MM.1S (cell line): ENCODE measurements around the gene SERPINA6.

Experiments
- DNase-seq: peaks from one replicate; pipeline ENCODE4 v3.0.0-alpha.2; 2015
- H2AFZ ChIP-seq: fragments of 300-600 bp; sonication (generic); 2 replicates; pipeline ENCODE4 v1.6.0; 2016; ENCODE audit warnings: antibody characterized with exemption, low read length
- H3F3A ChIP-seq: fragments of 300-600 bp; sonication (generic); 2 replicates; pipeline ENCODE4 v1.6.1; 2016; ENCODE audit warnings: mild to moderate bottlenecking, antibody characterized with exemption, low read length, moderate library complexity, mixed read lengths; ENCODE audit not compliant: insufficient read depth
- H3K27ac ChIP-seq: fragments of 300-600 bp; sonication (generic); 2 replicates; pipeline ENCODE4 v1.5.1; 2016; ENCODE audit warnings: mild to moderate bottlenecking, low read length
- H3K27me3 ChIP-seq: fragments of 300-600 bp; sonication (generic); replicated peaks from 2 replicates; pipeline ENCODE4 v1.6.0; 2016; ENCODE audit warnings: low read length; ENCODE audit not compliant: insufficient read depth
- H3K36me3 ChIP-seq: fragments of 300-600 bp; sonication (generic); replicated peaks from 2 replicates; pipeline ENCODE4 v1.6.1; 2016; ENCODE audit warnings: mild to moderate bottlenecking, low read length, mixed read lengths; ENCODE audit not compliant: insufficient read depth
- H3K4me1 ChIP-seq: fragments of 300-600 bp; sonication (generic); 2 replicates; pipeline ENCODE4 v1.6.1; 2016; ENCODE audit warnings: low read length, mixed read lengths
- H3K4me2 ChIP-seq: fragments of 300-600 bp; sonication (generic); 2 replicates; pipeline ENCODE4 v1.6.0; 2016; ENCODE audit warnings: low read depth, low read length
- H3K4me3 ChIP-seq: fragments of 300-600 bp; sonication (generic); 2 replicates; pipeline ENCODE4 v1.5.1; 2016; ENCODE audit warnings: low read length, mixed read lengths
- H3K79me2 ChIP-seq: fragments of 300-600 bp; sonication (generic); 2 replicates; pipeline ENCODE4 v1.6.1; 2016; ENCODE audit warnings: mixed run types, low read length, mixed read lengths
- H3K9ac ChIP-seq: fragments of 300-600 bp; sonication (generic); 2 replicates; pipeline ENCODE4 v1.6.1; 2016; ENCODE audit warnings: low read length, mixed read lengths
- H3K9me2 ChIP-seq: fragments of 300-600 bp; sonication (generic); replicated peaks from 2 replicates; pipeline ENCODE4 v1.6.1; 2016; ENCODE audit warnings: mild to moderate bottlenecking, low read length, mixed read lengths; ENCODE audit not compliant: insufficient read depth
- H3K9me3 ChIP-seq: fragments of 300-600 bp; sonication (generic); replicated peaks from 2 replicates; pipeline ENCODE4 v1.6.1; 2016; ENCODE audit warnings: mild to moderate bottlenecking, low read length, mixed read lengths; ENCODE audit not compliant: insufficient read depth
- H4K20me1 ChIP-seq: fragments of 300-600 bp; sonication (generic); 2 replicates; pipeline ENCODE4 v1.6.1; 2016; ENCODE audit warnings: mild to moderate bottlenecking, low read length, moderate library complexity, mixed read lengths; ENCODE audit not compliant: insufficient read depth
- EZH2 ChIP-seq: fragments of 300-600 bp; sonication (generic); optimal IDR thresholded peaks from 2 replicates; pipeline ENCODE3; 2017; ENCODE audit warnings: low read depth, mild to moderate bottlenecking, antibody characterized with exemption, low read length, mixed read lengths
- EZH2phosphoT487 ChIP-seq: fragments of 300-600 bp; sonication (generic); IDR thresholded peaks from 2 replicates; pipeline ENCODE4 v1.6.1; 2018; ENCODE audit warnings: antibody characterized with exemption, low read length
- TF ChIP-seq, protein P1 (sequence below): fragments of 300-600 bp; sonication (generic); IDR thresholded peaks from 2 replicates; pipeline ENCODE4 v1.5.1; 2016; ENCODE audit warnings: antibody characterized with exemption, low read length, mixed read lengths

SERPINA6 gene

DNA sequence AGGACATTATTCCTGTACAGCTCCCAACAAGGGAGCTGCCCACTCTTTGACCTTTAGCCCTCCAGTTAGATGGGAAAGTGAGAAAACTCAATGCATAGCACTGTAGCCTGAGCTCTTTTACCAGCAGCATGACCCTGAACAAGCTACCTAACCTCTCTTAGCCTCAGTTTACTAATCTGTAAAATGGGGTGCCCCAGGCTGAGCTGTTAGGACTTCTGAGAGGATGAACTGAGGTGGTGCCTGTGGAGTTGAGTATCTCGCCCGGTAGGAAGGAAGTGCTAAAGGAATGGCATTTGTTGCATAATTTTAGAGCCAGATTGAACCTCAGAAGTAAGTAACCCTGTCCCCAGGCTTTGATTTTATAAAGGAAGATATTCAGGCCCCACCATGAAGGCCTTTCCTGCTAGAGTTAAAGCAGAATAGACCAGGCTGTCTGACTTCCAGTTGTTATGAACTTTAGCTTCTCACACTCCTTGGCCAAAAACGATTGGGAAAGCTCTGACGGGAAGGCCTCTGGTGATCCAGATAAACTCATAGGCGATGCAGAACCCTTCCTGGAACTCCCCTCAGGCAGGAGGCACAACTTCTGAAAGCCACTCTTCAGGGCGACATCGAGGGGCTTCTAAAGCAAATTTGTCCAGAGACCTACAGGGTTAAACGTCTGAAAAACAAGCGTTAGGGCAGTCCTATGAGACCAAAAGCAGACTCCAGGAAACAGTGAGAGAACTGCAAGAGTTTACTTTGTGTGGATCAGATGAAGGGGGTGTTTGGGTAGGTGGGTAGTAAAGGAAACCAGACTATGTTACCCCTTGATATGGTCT lies 27.6 kb downstream of the SERPINA6 start:
- Histone ChIP-seq H3K27me3 (no peaks in the 10 kb centered on the region), H4K20me1 (no peaks in the 10 kb centered on the region), H2AFZ (no peak overlapping the region), H3K9me2 (no peaks in the 10 kb centered on the region), H3K4me1 (no peaks in the 10 kb centered on the region), H3F3A (no peaks in the 10 kb centered on the region), H3K27ac (no peak overlapping the region), H3K4me2 (no peak overlapping the region), H3K79me2 (no peaks in the 10 kb centered on the region), H3K9me3 (no peaks in the 10 kb centered on the region), H3K9ac (no peak overlapping the region), H3K36me3 (no peaks in the 10 kb centered on the region), H3K4me3 (no peak overlapping the region)
- DNase-seq, result no peak
- TF ChIP-seq, protein P1, sequence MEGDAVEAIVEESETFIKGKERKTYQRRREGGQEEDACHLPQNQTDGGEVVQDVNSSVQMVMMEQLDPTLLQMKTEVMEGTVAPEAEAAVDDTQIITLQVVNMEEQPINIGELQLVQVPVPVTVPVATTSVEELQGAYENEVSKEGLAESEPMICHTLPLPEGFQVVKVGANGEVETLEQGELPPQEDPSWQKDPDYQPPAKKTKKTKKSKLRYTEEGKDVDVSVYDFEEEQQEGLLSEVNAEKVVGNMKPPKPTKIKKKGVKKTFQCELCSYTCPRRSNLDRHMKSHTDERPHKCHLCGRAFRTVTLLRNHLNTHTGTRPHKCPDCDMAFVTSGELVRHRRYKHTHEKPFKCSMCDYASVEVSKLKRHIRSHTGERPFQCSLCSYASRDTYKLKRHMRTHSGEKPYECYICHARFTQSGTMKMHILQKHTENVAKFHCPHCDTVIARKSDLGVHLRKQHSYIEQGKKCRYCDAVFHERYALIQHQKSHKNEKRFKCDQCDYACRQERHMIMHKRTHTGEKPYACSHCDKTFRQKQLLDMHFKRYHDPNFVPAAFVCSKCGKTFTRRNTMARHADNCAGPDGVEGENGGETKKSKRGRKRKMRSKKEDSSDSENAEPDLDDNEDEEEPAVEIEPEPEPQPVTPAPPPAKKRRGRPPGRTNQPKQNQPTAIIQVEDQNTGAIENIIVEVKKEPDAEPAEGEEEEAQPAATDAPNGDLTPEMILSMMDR, result no peak
- TF ChIP-seq EZH2, result no peak
- TF ChIP-seq EZH2phosphoT487, result no peak

DNA sequence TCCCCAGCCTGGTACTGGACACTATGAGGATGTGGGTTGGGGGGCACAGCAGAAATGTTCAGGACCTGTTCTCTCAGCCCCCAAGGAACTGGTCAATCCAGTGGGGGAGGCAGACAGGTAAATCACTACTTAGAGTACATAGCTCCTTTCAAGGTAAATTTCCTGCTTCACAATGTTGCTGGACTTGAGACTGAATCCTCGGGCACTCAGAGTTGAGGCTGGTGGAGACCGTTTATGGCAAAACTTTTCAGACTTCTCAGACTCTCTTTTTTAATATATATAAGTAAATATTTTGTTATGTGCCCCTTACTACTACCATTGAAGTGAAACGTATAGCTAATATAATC lies 29.6 kb downstream of the SERPINA6 start:
- Histone ChIP-seq H3K9me3 (no peaks in the 10 kb centered on the region), H3F3A (no peaks in the 10 kb centered on the region), H3K4me1 (no peaks in the 10 kb centered on the region), H3K9me2 (no peaks in the 10 kb centered on the region), H3K27me3 (no peaks in the 10 kb centered on the region), H4K20me1 (no peaks in the 10 kb centered on the region), H3K79me2 (no peaks in the 10 kb centered on the region), H3K9ac (no peak overlapping the region), H3K4me3 (no peak overlapping the region), H3K27ac (no peak overlapping the region), H3K4me2 (no peak overlapping the region), H2AFZ (no peak overlapping the region), H3K36me3 (no peaks in the 10 kb centered on the region)
- TF ChIP-seq EZH2, result no peak
- TF ChIP-seq, protein P1, result no peak
- TF ChIP-seq EZH2phosphoT487, result no peak
- no peak for DNase-seq

DNA sequence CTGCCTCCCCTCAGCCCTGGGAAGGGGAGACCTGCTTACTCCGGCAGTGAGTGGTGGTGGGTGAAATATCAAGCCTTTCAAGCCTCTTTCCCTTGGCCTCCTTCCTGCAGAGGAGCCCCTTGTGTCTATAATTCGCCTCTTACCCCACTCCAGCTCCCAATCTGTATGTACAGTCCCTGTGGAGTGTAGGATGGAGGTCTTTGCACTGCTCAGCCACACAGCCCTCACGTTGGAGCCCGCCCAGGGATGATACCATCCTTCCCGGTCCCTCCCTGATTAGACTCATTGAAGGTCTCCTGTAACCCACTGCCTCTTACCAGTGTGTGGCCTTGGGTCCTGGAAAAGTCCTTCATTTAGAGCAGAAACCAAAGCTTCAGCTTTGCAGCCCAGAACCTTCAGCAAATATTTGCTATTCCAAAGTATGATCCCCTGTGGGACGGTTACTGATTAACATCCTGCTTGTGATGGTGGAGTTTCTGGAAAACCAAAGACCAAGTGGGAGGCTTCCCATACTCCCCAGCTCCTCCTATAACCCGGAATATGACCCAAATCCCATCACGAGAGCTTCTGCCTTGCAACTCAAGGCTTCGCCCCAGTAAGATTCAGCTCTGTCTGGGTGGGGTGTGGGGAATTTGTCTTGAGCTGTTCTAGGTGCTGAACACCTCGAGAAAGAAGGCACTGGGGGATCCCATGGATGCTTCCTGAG lies 30.1 kb downstream of the SERPINA6 start, which contains the start of gene SERPINA10:
TSS of gene SERPINA10 (minus strand) at position 397 of the 706 bp plus-strand sequence. CDS start 2,675 bp downstream, outside the sequence.
- DNase-seq, result no peak
- H3K4me2 ChIP-seq, result no peak within 1 kb of the TSS

More for the DNA sequence above, 30.1 kb downstream of the SERPINA6 start, which contains the start of gene SERPINA10:
- Histone ChIP-seq H3F3A (no peaks in the 10 kb centered on the region), H3K4me1 (no peaks in the 10 kb centered on the region), H3K79me2 (no peaks in the 10 kb centered on the region), H3K9me2 (no peaks in the 10 kb centered on the region), H3K9me3 (no peaks in the 10 kb centered on the region), H3K9ac (no peak within 1 kb of the TSS), H3K27me3 (no peaks in the 10 kb centered on the region), H3K4me3 (no peak within 1 kb of the TSS), H2AFZ (no peak within 1 kb of the TSS), H4K20me1 (no peaks in the 10 kb centered on the region), H3K27ac (no peak within 1 kb of the TSS), H3K36me3 (no peaks in the 10 kb centered on the region)
- TF ChIP-seq, protein P1, result no peak
- TF ChIP-seq EZH2 (no peak), EZH2phosphoT487 (no peak)
